ENCODE data around the gene TTN.
A peak's percentile ranks its signal among the peaks of the same experiment; 100 is the strongest.

TTN gene

GRCh38 chr2:178480227-178481181, 326.7 kb downstream of the TTN start, which contains the start of gene PLEKHA3:
Gene PLEKHA3, plus strand, starts transcription at chr2:178480457. Its CDS starts 413 bp downstream, at chr2:178480870.
- peak; percentile 87 for DNase-seq

- DNase-seq: no peak
Observed at GRCh38 chr2:178479758-178480226, 327.4 kb downstream of the TTN start.

- DNase-seq: no peak
Observed at GRCh38 chr2:178479275-178479616, 328.0 kb downstream of the TTN start.

GRCh38 chr2:178478439-178479274, 328.6 kb downstream of the TTN start, which contains the start of gene FKBP7:
Gene FKBP7, minus strand, starts transcription at chr2:178478600. Its CDS starts 101 bp downstream, at chr2:178478499.
- DNase-seq: peak; percentile 88

GRCh38 chr2:178478130-178478438, 329.1 kb downstream of the TTN start:
- DNase-seq: peak; percentile 7

GRCh38 chr2:178477443-178478129, 329.6 kb downstream of the TTN start:
- no peak for DNase-seq

GRCh38 chr2:178476477-178476876, 330.7 kb downstream of the TTN start:
- DNase-seq: no peak

Measured in CD4-positive, alpha-beta T cell treated with Interleukin-6 for 4 hours (primary cell).